ENCODE results near the gene AURKB. TPM values are rescaled to one million over a fixed set of nuclear protein-coding genes. Genes with fewer than 3 reads are reported as not detected.
"Not testable (repeated sequence)": the region's sequence is repeated elsewhere in the genome, so short reads cannot be mapped to it uniquely, and the experiment has no call there.

AURKB gene
- total and polyA plus RNA-seq, 3 donors from 2014 or later, result 2.4 to 3.7 (median 3.2) TPM

GRCh38 chr17:8222630-8223355, 12.4 kb upstream of the AURKB start:
- Histone ChIP-seq H3K9me3 (no peaks in the 10 kb centered on the region), H3K4me1 (peaks cover 15% of the 10 kb centered on the region), H3K36me3 (ENCODE audit: low read depth, missing control alignments) (no peaks in the 10 kb centered on the region), H3K27me3 (no peaks in the 10 kb centered on the region), H3K27ac (peak overlapping the region; percentile 99), H3K4me3 (peak overlapping the region; percentile 74 to 86)
- WGBS, 2 donors, result 0 to 1% methylated on average over 23 to 49 of the region's 49 CpGs
- DNase-seq, result peak; percentile 94
- intact Hi-C loops (cut with DNase I; ENCODE audit: low total_unique reads), result loop anchor here (5.0 kb wide), 1 partner anchor 35 kb away; no protein-coding TSS in a partner anchor
- TF ChIP-seq CTCF (IDR thresholded peaks at IDR 0.05) (peak in 1 of 3 experiments; percentile 4), POLR2A (IDR thresholded peaks at IDR 0.05) (peak; percentile 50)

GRCh38 chr17:8222380-8222629, 11.9 kb upstream of the AURKB start:
- no peak for DNase-seq
- peak overlapping the region; percentile 99 for H3K27ac ChIP-seq
- no peak for TF ChIP-seq CTCF (IDR thresholded peaks at IDR 0.05)
- no peak for TF ChIP-seq POLR2A (IDR thresholded peaks at IDR 0.05)
- no peaks in the 10 kb centered on the region for H3K9me3 ChIP-seq
- no peaks in the 10 kb centered on the region for H3K27me3 ChIP-seq
- WGBS, 2 donors, result 0 to 2% methylated on average over 9 of the region's 9 CpGs
- intact Hi-C loops (cut with DNase I; ENCODE audit: low total_unique reads), result loop anchor here (5.0 kb wide), 1 partner anchor 35 kb away; no protein-coding TSS in a partner anchor
- no peaks in the 10 kb centered on the region for H3K36me3 ChIP-seq (ENCODE audit: low read depth, missing control alignments)
- peak overlapping the region; percentile 74 to 86 for H3K4me3 ChIP-seq
- H3K4me1 ChIP-seq, result peaks cover 13% of the 10 kb centered on the region

GRCh38 chr17:8221663-8222379, 11.4 kb upstream of the AURKB start:
- H3K27me3 ChIP-seq, result no peaks in the 10 kb centered on the region
- H3K9me3 ChIP-seq, result no peaks in the 10 kb centered on the region
- H3K4me1 ChIP-seq, result peaks cover 10% of the 10 kb centered on the region
- TF ChIP-seq CTCF (IDR thresholded peaks at IDR 0.05) (no peak), POLR2A (IDR thresholded peaks at IDR 0.05) (no peak)
- H3K4me3 ChIP-seq, result peak overlapping the region; percentile 74 to 86
- peak overlapping the region; percentile 99 for H3K27ac ChIP-seq
- peak; percentile 94 for DNase-seq
- H3K36me3 ChIP-seq (ENCODE audit: low read depth, missing control alignments), result no peaks in the 10 kb centered on the region
- 0% methylated on average over 19 to 40 of the region's 40 CpGs for WGBS, 2 donors
- intact Hi-C loops (cut with DNase I; ENCODE audit: low total_unique reads), result loop anchor here (5.0 kb wide), 1 partner anchor 35 kb away; no protein-coding TSS in a partner anchor

GRCh38 chr17:8220783-8221662, 10.6 kb upstream of the AURKB start:
- Histone ChIP-seq H3K27me3 (no peaks in the 10 kb centered on the region), H3K4me1 (peaks cover 10% of the 10 kb centered on the region), H3K36me3 (ENCODE audit: low read depth, missing control alignments) (no peaks in the 10 kb centered on the region), H3K27ac (peak overlapping the region; percentile 99), H3K9me3 (no peaks in the 10 kb centered on the region), H3K4me3 (peak overlapping the region; percentile 74 to 86)
- intact Hi-C loops (cut with DNase I; ENCODE audit: low total_unique reads), result loop anchor here (5.0 kb wide), 1 partner anchor 34 kb away; no protein-coding TSS in a partner anchor
- WGBS, 2 donors, result 0 to 1% methylated on average over 45 of the region's 45 CpGs
- peak in 1 of 3 experiments; percentile 6 for TF ChIP-seq CTCF (IDR thresholded peaks at IDR 0.05)
- no peak for TF ChIP-seq POLR2A (IDR thresholded peaks at IDR 0.05)
- DNase-seq, result peak; percentile 95

GRCh38 chr17:8214000-8214399, 3.6 kb upstream of the AURKB start:
- 83 to 89% methylated on average over 15 of the region's 15 CpGs for WGBS, 2 donors
- H3K27ac ChIP-seq; H3K36me3 ChIP-seq (ENCODE audit: low read depth, missing control alignments); H3K27me3 ChIP-seq; H3K9me3 ChIP-seq; H3K4me1 ChIP-seq; H3K4me3 ChIP-seq; intact Hi-C loops (cut with DNase I; ENCODE audit: low total_unique reads); DNase-seq: not testable (repeated sequence)

All from testis (tissue), 3 donors.